CD4-positive, alpha-beta T cell (primary cell): ENCODE results near the gene GARS1. TPM values are rescaled to one million over a fixed set of nuclear protein-coding genes. Genes with fewer than 3 reads are reported as not detected.

Experiments used
- ATAC-seq: fragments of 200-7000 bp; cut with Tn5 transposase; one replicate; pipeline ENCODE4 v1.10.0; 2022; ENCODE audit warnings: mild to moderate bottlenecking; ENCODE audit not compliant: poor library complexity
- CTCF ChIA-PET: fragments of 350-600 bp; sonication (Branson Sonifier 250); formaldehyde crosslinking; loops from one replicate; lab custom pipeline; 2021; ENCODE audit warnings: antibody characterized with exemption, inconsistent platforms; lab: Charles Lee
- POLR2A ChIA-PET: fragments of 350-600 bp; sonication (Branson Sonifier 250); formaldehyde crosslinking; loops from one replicate; lab custom pipeline; 2021; ENCODE audit warnings: antibody characterized with exemption, inconsistent platforms; lab: Charles Lee
- DNase-seq, 14 experiments: peaks; one replicate each; pipeline ENCODE4 v3.0.0-alpha.2; 2013 to 2020; ENCODE audit warnings: mixed read lengths in 2 of 14
- H3K27ac ChIP-seq, 2 donors: one replicate each; pipeline versions ENCODE4 v1.5.1 to v1.7.0; 2013; ENCODE audit warnings: low read length in 2 of 2, low read depth in 1 of 2, mild to moderate bottlenecking in 1 of 2
- H3K27me3 ChIP-seq, 2 experiments: 1 replicate in 1 of 2; 2 replicates in 1 of 2; pipeline versions ENCODE4 v1.6.1 to v1.7.0; 2013; ENCODE audit warnings: low read length in 2 of 2, control low read depth in 1 of 2, mild to moderate bottlenecking in 1 of 2, moderate library complexity in 1 of 2; ENCODE audit not compliant: insufficient read depth in 2 of 2, control insufficient read depth in 1 of 2
- H3K36me3 ChIP-seq: one replicate; pipeline ENCODE4 v1.6.1; 2013; ENCODE audit warnings: low read length, control low read depth; ENCODE audit not compliant: insufficient read depth
- H3K4me1 ChIP-seq: one replicate; pipeline ENCODE4 v1.6.1; 2013; ENCODE audit warnings: low read length, control low read depth; ENCODE audit not compliant: insufficient read depth
- H3K4me3 ChIP-seq: one replicate; pipeline ENCODE4 v1.5.1; 2013; ENCODE audit warnings: mild to moderate bottlenecking, low read length, moderate library complexity
- H3K9me3 ChIP-seq, 2 experiments: 1 replicate in 1 of 2; 2 replicates in 1 of 2; pipeline versions ENCODE4 v1.6.1 to v1.7.0; 2013; ENCODE audit warnings: low read length in 2 of 2, mild to moderate bottlenecking in 2 of 2, control low read depth in 1 of 2, moderate library complexity in 1 of 2; ENCODE audit not compliant: control insufficient read depth in 1 of 2, insufficient read depth in 1 of 2
- H3K27ac Mint-ChIP-seq: one replicate; pipeline ENCODE4 v1.8.0; 2020; ENCODE audit warnings: mixed read lengths
- H3K27me3 Mint-ChIP-seq: one replicate; pipeline ENCODE4 v1.8.0; 2021; ENCODE audit warnings: mixed read lengths
- H3K36me3 Mint-ChIP-seq: one replicate; pipeline ENCODE4 v1.8.0; 2021; ENCODE audit warnings: low read depth, mixed read lengths
- H3K4me1 Mint-ChIP-seq: one replicate; pipeline ENCODE4 v1.8.0; 2021; ENCODE audit warnings: low read depth, mixed read lengths
- H3K4me3 Mint-ChIP-seq: one replicate; pipeline ENCODE4 v1.8.0; 2020; ENCODE audit warnings: mild to moderate bottlenecking, mixed read lengths
- H3K9me3 Mint-ChIP-seq: one replicate; pipeline ENCODE4 v1.8.0; 2020; ENCODE audit warnings: mixed read lengths
- intact Hi-C, 2 experiments: fragments of 100-400 bp; cut with DNase I in 1 of 2; cut with micrococcal nuclease in 1 of 2; formaldehyde crosslinking; loops; one replicate each; pipeline versions ENCODE4 v1.15.1 to v1.9.0; 2023 to 2025; cut with DNase I, micrococcal nuclease
- total RNA-seq, 174 experiments: library from RNA in 2 of 174; stranded (reverse) in 2 of 174; gene quantifications; one replicate each; pipeline ENCODE4 v1.2.3 and lab custom pipeline; 2021 to 2026
- TF ChIP-seq, protein P1 (sequence below): fragments of 200-600 bp; IDR thresholded peaks from one replicate; pipeline ENCODE4 v1.8.0; 2022; ENCODE audit warnings: antibody characterized with exemption, mild to moderate bottlenecking

Gene GARS1
- total RNA-seq, 2 experiments from 2014 or later: 127 to 132 TPM

- Histone ChIP-seq H3K27me3 (no peaks in the 10 kb centered on the region), H3K9me3 (no peaks in the 10 kb centered on the region), H3K4me1 (no peaks in the 10 kb centered on the region), H3K36me3 (peaks cover 91% of the 10 kb centered on the region), H3K27ac (no peak overlapping the region), H3K4me3 (no peak overlapping the region)
- POLR2A ChIA-PET: no interaction called here
- Mint-ChIP-seq H3K9me3 (no peaks in the 10 kb centered on the region), H3K36me3 (peaks cover 97% of the 10 kb centered on the region), H3K27me3 (no peaks in the 10 kb centered on the region), H3K4me1 (peaks cover 10% of the 10 kb centered on the region), H3K4me3 (no peak overlapping the region), H3K27ac (no peak overlapping the region)
- CTCF ChIA-PET: no interaction called here
- TF ChIP-seq, protein P1, sequence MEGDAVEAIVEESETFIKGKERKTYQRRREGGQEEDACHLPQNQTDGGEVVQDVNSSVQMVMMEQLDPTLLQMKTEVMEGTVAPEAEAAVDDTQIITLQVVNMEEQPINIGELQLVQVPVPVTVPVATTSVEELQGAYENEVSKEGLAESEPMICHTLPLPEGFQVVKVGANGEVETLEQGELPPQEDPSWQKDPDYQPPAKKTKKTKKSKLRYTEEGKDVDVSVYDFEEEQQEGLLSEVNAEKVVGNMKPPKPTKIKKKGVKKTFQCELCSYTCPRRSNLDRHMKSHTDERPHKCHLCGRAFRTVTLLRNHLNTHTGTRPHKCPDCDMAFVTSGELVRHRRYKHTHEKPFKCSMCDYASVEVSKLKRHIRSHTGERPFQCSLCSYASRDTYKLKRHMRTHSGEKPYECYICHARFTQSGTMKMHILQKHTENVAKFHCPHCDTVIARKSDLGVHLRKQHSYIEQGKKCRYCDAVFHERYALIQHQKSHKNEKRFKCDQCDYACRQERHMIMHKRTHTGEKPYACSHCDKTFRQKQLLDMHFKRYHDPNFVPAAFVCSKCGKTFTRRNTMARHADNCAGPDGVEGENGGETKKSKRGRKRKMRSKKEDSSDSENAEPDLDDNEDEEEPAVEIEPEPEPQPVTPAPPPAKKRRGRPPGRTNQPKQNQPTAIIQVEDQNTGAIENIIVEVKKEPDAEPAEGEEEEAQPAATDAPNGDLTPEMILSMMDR: no peak
- ATAC-seq (no peak), DNase-seq (no peak)
- intact Hi-C loops: no loop called here
These were observed 18.1 kb downstream of the GARS1 start for GRCh38 chr7:30612658-30613265.

DNA sequence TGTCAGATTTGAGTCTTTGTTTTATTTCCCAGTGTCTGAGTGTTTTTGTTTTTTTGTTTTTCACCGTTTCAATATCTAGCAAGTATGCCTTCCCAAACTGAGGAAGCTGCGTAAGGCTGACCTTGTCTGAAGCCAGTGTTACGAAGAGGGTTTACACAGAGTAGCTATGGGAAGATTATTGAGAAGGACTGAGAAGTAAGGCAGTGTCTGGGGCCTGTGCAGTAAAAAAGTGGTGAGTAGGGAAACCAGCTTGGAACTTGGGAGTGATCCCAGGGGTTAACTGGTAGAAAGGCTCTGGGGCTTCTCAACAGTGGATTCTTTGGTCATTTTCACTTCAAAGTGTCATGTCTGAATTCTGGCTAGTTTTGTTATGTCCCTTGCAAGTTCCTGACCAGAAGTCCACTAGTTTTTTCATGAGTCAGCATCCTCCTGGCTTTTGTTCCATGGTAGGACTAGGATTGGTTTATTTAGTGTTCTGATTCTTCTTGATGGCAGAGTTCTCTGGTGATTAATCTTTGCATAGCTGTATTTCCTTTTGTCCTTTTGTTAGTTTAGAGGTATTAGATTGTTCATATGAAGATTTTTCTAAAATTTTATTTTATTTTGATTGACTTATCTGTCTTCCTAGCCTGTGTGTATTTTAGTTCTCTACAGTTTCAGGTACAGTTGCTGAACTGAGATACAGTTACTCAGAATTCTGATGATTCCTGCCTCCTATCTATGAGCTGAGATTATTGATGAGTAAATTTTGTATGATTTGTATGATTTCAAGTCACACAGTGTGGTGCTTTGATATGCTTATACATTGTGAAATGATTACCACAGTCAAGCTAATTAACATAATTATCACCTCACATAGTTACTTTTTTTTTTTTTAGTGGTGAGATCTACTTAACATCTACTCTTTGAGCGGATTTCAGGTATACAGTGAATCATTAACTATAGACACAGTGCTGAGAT is 19.0 kb downstream of the GARS1 start:
- ATAC-seq (no peak), DNase-seq (no peak)
- H3K27ac Mint-ChIP-seq: no peak overlapping the region
- Histone ChIP-seq H3K4me1 (no peaks in the 10 kb centered on the region), H3K4me3 (no peak overlapping the region), H3K27ac (no peak overlapping the region), H3K36me3 (peaks cover 91% of the 10 kb centered on the region), H3K9me3 (no peaks in the 10 kb centered on the region), H3K27me3 (no peaks in the 10 kb centered on the region)
- POLR2A ChIA-PET: interaction anchor here (0.6 kb wide), 1 partner anchor 29 kb away, joined by 3 read pairs; no protein-coding TSS in a partner anchor
- intact Hi-C loops: no loop called here
- peaks cover 97% of the 10 kb centered on the region for H3K36me3 Mint-ChIP-seq
- CTCF ChIA-PET: no interaction called here
- H3K4me3 Mint-ChIP-seq: no peak overlapping the region
- TF ChIP-seq, protein P1: no peak
- no peaks in the 10 kb centered on the region for H3K27me3 Mint-ChIP-seq
- no peaks in the 10 kb centered on the region for H3K9me3 Mint-ChIP-seq
- H3K4me1 Mint-ChIP-seq: peaks cover 10% of the 10 kb centered on the region

- H3K36me3 ChIP-seq: peaks cover 87% of the 10 kb centered on the region
- ChIA-PET POLR2A (no interaction called here), CTCF (no interaction called here)
- H3K9me3 ChIP-seq: no peaks in the 10 kb centered on the region
- TF ChIP-seq, protein P1: no peak
- no peak overlapping the region for H3K4me3 ChIP-seq
- Mint-ChIP-seq H3K9me3 (no peaks in the 10 kb centered on the region), H3K4me3 (no peak overlapping the region), H3K36me3 (peaks cover 95% of the 10 kb centered on the region), H3K27me3 (no peaks in the 10 kb centered on the region), H3K4me1 (peaks cover 6% of the 10 kb centered on the region), H3K27ac (no peak overlapping the region)
- intact Hi-C loops: loop anchor here in 1 of 2 experiments (5.0 kb wide), 1 partner anchor 126 kb away; no protein-coding TSS in a partner anchor
- DNase-seq (no peak), ATAC-seq (no peak)
- no peaks in the 10 kb centered on the region for H3K4me1 ChIP-seq
- H3K27ac ChIP-seq: no peak overlapping the region
- H3K27me3 ChIP-seq: no peaks in the 10 kb centered on the region
These were observed 21.6 kb downstream of the GARS1 start for GRCh38 chr7:30616318-30616717.
